ENCODE measurements around the gene VMAC.

GRCh38 chr19:5877427-5877826, 27.2 kb upstream of the VMAC start:
- no peak for TF ChIP-seq CTCF (IDR thresholded peaks at IDR 0.05; ENCODE audit: extremely low read depth in 1 of 2, insufficient read depth in 1 of 2, low read depth in 1 of 2, low read length in 2 of 2)
- TF ChIP-seq POLR2AphosphoS5 (IDR thresholded peaks at IDR 0.05; ENCODE audit: insufficient read depth, low read depth, low read length): no peak
